ENCODE measurements around the gene PPP1R27. TPM values are rescaled to one million over a fixed set of nuclear protein-coding genes. Genes with fewer than 3 reads are reported as not detected.

Gene PPP1R27
- polyA plus RNA-seq, 3 donors, result 0.22 to 1.5 (median 0.33) TPM

- intact Hi-C loops (cut with micrococcal nuclease), result no loop called here
- Mint-ChIP-seq H3K4me1 (no peaks in the 10 kb centered on the region), H3K27me3 (ENCODE audit: low read depth in 3 of 3) (peaks cover 19 to 48% (median 35%) of the 10 kb centered on the region in 3 donors), H3K4me3 (no peak overlapping the region), H3K9me3 (peaks cover 0 to 4% (median 2%) of the 10 kb centered on the region in 7 donors), H3K36me3 (no peaks in the 10 kb centered on the region), H3K27ac (no peak overlapping the region)
- Histone ChIP-seq H4K20me1 (ENCODE audit: insufficient read depth, low read length) (no peaks in the 10 kb centered on the region), H3K27me3 (ENCODE audit: control insufficient read depth in 2 of 2, insufficient read depth in 2 of 2, low read length in 2 of 2) (peaks cover 0 to 27% of the 10 kb centered on the region in 2 donors), H2AFZ (ENCODE audit: insufficient read depth, low read depth, low read length, poor library complexity, severe bottlenecking) (no peak overlapping the region), H3K27ac (ENCODE audit: low read depth in 1 of 2, low read length in 2 of 2) (no peak overlapping the region), H3K4me2 (replicated peaks; ENCODE audit: extremely low read depth, low read length, poor library complexity, severe bottlenecking) (no peak overlapping the region), H3K79me2 (ENCODE audit: insufficient read depth, low read length) (no peaks in the 10 kb centered on the region), H3K9me3 (replicated peaks in 1 of 2; ENCODE audit: control insufficient read depth in 1 of 2, insufficient read depth in 1 of 2, low read length in 2 of 2) (no peaks in the 10 kb centered on the region), H3K9ac (ENCODE audit: insufficient read depth, low read length, poor library complexity, severe bottlenecking) (no peak overlapping the region), H3K36me3 (replicated peaks in 1 of 2; ENCODE audit: control insufficient read depth in 1 of 2, insufficient read depth in 2 of 2, low read length in 2 of 2) (no peaks in the 10 kb centered on the region), H3K4me1 (ENCODE audit: control insufficient read depth in 1 of 2, insufficient read depth in 2 of 2, low read length in 2 of 2) (no peaks in the 10 kb centered on the region), H3K4me3 (replicated peaks in 1 of 3; ENCODE audit: low read depth in 2 of 3, low read length in 3 of 3) (no peak overlapping the region)
- WGBS (ENCODE audit: insufficient coverage), result 91% methylated on average over 39 of the region's 42 CpGs
- no peak for TF ChIP-seq CTCF (IDR thresholded peaks at IDR 0.05)
- no peak for DNase-seq
Observed at GRCh38 chr17:81810892-81811704, 23.8 kb downstream of the PPP1R27 start.

GRCh38 chr17:81810476-81810875 lies 24.4 kb downstream of the PPP1R27 start:
- Mint-ChIP-seq H3K27ac (no peak overlapping the region), H3K9me3 (peaks cover 0 to 4% (median 2%) of the 10 kb centered on the region in 7 donors), H3K4me3 (no peak overlapping the region), H3K27me3 (ENCODE audit: low read depth in 3 of 3) (peaks cover 23 to 51% (median 41%) of the 10 kb centered on the region in 3 donors), H3K36me3 (no peaks in the 10 kb centered on the region), H3K4me1 (no peaks in the 10 kb centered on the region)
- H4K20me1 ChIP-seq (ENCODE audit: insufficient read depth, low read length), result no peaks in the 10 kb centered on the region
- no peaks in the 10 kb centered on the region for H3K4me1 ChIP-seq (ENCODE audit: control insufficient read depth in 1 of 2, insufficient read depth in 2 of 2, low read length in 2 of 2)
- H3K9ac ChIP-seq (ENCODE audit: insufficient read depth, low read length, poor library complexity, severe bottlenecking), result no peak overlapping the region
- H3K9me3 ChIP-seq (replicated peaks in 1 of 2; ENCODE audit: control insufficient read depth in 1 of 2, insufficient read depth in 1 of 2, low read length in 2 of 2), result no peaks in the 10 kb centered on the region
- H3K27ac ChIP-seq (ENCODE audit: low read depth in 1 of 2, low read length in 2 of 2), result no peak overlapping the region
- 85% methylated on average over 1 of the region's 8 CpGs for WGBS (ENCODE audit: insufficient coverage)
- intact Hi-C loops (cut with micrococcal nuclease), result no loop called here
- TF ChIP-seq CTCF (IDR thresholded peaks at IDR 0.05), result no peak
- H3K27me3 ChIP-seq (ENCODE audit: control insufficient read depth in 2 of 2, insufficient read depth in 2 of 2, low read length in 2 of 2), result peaks cover 0 to 33% of the 10 kb centered on the region in 2 donors
- DNase-seq, result no peak
- H3K79me2 ChIP-seq (ENCODE audit: insufficient read depth, low read length), result no peaks in the 10 kb centered on the region
- no peak overlapping the region for H3K4me3 ChIP-seq (replicated peaks in 1 of 3; ENCODE audit: low read depth in 2 of 3, low read length in 3 of 3)
- no peak overlapping the region for H3K4me2 ChIP-seq (replicated peaks; ENCODE audit: extremely low read depth, low read length, poor library complexity, severe bottlenecking)
- no peaks in the 10 kb centered on the region for H3K36me3 ChIP-seq (replicated peaks in 1 of 2; ENCODE audit: control insufficient read depth in 1 of 2, insufficient read depth in 2 of 2, low read length in 2 of 2)
- H2AFZ ChIP-seq (ENCODE audit: insufficient read depth, low read depth, low read length, poor library complexity, severe bottlenecking), result no peak overlapping the region
